GM08714 (cell line): ENCODE measurements around the gene SCAPER.
"Not testable (repeated sequence)": the region's sequence is repeated elsewhere in the genome, so short reads cannot be mapped to it uniquely, and the experiment has no call there.

Experiments used
- H3K4me3 ChIP-seq: fragments of 200-500 bp; sonication (Bioruptor generic); 2 replicates; pipeline ENCODE4 v1.5.1; 2014; ENCODE audit warnings: mild to moderate bottlenecking, low read length, inconsistent platforms
- ZNF274 ChIP-seq: IDR thresholded peaks from 2 replicates; pipeline ENCODE4 v1.6.1; 2012; ENCODE audit warnings: mild to moderate bottlenecking, low read depth, low read length

The SCAPER gene

GRCh38 chr15:76793162-76793561 is 112.0 kb downstream of the SCAPER start:
- TF ChIP-seq ZNF274, result no peak
- H3K4me3 ChIP-seq, result no peak overlapping the region

- no peak overlapping the region for H3K4me3 ChIP-seq
- TF ChIP-seq ZNF274, result no peak
Observed at GRCh38 chr15:76791511-76791910, 113.6 kb downstream of the SCAPER start.

DNA sequence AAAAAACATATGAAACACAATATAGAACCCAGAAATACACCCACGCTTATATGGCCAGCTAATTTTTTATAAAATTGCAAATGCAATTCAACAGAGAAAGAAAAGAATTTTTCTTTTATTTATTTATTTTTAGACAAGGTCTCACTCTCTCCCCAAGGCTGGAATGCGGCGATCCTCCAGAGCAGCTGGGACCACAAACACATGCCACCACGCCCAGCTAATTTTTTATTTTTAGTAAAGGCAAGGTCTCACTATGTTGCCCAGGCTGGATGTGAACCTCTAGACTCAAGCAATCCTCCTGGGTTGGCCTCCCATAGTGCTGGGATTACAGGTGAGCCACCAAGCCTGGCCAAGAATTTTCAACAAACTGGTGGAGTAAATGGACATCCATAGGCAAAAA is 117.9 kb downstream of the SCAPER start:
- no peak overlapping the region for H3K4me3 ChIP-seq
- TF ChIP-seq ZNF274, result no peak

DNA sequence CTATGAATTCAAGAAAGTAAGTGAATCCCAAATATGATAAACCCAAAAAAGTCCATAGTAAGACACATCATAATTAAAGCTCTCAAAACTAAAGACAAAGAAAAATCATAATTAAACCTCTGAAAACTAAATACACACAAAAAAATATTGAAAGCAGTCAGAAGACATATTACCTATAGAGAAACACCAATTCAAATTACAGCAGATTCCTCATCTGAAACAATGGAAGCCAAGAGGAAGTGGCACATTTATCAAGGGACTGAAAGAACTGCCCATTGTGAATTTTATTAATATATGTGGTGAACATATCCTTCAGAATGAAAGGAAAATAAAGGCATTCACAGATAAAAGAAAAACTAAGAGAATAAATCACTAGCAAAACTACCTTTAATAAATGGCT is 128.2 kb downstream of the SCAPER start:
- TF ChIP-seq ZNF274, result no peak
- no peak overlapping the region for H3K4me3 ChIP-seq

- TF ChIP-seq ZNF274, result no peak
- H3K4me3 ChIP-seq, result no peak overlapping the region
Observed at GRCh38 chr15:76776480-76776879, 128.7 kb downstream of the SCAPER start.

DNA sequence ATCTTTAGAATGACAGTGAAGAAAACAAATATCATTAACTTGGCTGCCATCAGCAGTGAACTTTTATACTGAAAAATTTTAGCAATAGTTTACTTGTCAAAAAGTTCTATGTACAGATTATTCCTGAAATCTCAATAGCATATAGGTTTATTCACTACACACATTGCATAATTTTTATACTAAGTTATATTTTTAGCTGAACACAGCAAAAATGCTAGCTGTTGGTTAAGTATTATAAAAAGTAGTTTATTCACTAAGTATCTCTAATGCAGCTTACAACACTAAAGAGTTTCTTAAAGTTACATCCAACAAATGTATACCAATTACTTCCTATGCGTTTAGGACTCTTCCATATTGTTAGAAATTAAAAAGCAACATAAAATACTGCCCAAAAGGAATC is 131.9 kb downstream of the SCAPER start:
- no peak overlapping the region for H3K4me3 ChIP-seq
- no peak for TF ChIP-seq ZNF274

DNA sequence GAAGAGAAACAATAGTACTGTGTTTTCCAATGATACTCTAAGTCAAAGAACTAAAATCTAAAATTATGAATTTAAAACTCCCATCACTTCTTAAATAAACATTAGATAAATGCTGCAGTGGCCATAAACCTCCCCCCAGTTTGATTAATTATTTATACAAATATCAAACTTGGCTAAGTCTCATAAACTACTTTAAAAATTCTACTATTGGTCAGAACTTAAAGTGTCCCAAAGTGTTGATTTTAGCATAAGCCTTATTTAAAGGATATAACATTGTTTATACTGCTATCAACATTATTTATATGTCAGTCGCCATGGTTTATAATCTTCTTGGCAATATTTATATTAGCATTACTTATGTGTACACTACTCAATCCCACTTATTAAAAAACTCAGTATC is 132.4 kb downstream of the SCAPER start:
- no peak for TF ChIP-seq ZNF274
- no peak overlapping the region for H3K4me3 ChIP-seq

DNA sequence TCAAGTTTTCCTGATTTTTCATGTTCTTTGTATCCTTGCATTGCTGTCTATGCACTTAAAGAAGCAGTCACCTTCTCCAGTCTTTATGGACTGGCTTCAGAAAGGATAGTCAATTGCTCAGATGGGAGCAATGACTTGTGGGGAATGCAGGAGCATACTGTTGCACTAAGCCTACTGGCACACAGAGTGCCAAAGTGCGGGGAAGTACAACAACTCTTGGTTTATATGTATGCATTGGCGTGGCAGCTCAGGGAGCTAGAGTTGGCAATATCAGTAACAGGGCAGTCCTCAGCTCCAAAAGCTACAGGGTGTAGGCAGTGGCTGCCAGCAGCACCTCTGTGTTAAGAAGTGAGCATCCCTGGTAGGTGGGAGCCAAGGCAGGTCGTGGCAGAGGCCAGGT is 141.1 kb downstream of the SCAPER start:
- no peak overlapping the region for H3K4me3 ChIP-seq
- TF ChIP-seq ZNF274, result no peak

- no peak overlapping the region for H3K4me3 ChIP-seq
- no peak for TF ChIP-seq ZNF274
Observed at GRCh38 chr15:76763554-76763953, 141.6 kb downstream of the SCAPER start.

- TF ChIP-seq ZNF274, result no peak
- no peak overlapping the region for H3K4me3 ChIP-seq
Observed at GRCh38 chr15:76756381-76756780, 148.8 kb downstream of the SCAPER start.

DNA sequence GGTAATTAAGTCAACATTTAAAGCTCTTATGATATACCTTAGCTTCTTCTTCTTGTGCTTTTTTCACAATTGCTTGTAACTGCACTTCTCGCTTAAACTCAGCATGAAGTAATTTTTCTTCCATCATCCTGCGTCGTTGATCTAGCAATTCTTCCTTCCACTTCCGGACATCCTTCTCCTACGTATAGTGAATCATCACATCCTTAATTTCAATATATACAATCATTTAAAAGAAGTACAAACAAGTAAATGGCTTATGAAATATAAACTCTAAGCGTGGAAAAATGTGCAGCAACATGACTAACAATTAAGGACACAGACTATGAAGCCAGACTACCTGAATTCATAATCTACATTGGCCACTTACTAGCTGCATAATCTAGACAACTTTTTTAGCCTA is 151.4 kb downstream of the SCAPER start:
- no peak for TF ChIP-seq ZNF274
- no peak overlapping the region for H3K4me3 ChIP-seq

DNA sequence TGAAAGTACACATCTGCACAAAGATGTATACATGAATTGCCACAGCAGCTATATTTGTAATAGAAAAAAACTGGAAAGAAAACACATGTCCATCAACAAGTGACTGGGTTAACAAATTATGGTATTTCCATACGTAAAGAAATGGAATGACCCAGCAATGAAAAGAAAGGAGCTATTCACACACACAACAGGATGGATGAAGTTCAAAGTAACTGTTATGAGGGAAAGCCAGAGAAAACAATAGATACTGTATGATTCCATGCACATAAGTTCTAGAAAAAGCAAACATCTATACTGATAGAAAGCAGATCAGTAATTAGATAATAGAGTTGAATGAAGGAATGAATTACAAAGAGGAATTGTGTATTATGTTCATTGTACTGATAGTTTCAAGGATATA is 152.0 kb downstream of the SCAPER start:
- TF ChIP-seq ZNF274, result no peak
- no peak overlapping the region for H3K4me3 ChIP-seq

DNA sequence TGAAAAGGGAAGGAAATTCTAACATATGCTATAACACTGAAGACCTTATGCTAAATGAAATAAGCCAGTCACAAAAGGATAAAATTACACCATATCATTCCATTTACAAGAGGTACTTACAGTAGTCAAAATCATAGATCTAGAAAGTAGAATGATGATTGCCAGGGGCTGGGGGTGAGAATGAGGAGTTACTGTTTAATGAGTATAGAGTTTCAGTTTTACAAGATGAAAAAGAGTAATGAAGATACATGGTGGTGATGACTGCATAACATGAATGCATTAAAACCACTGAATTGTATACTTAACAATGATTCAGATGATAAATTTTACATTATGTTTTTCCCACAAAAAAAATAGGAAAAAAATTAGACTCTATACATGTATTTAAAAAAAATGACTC is 152.6 kb downstream of the SCAPER start:
- no peak overlapping the region for H3K4me3 ChIP-seq
- no peak for TF ChIP-seq ZNF274

DNA sequence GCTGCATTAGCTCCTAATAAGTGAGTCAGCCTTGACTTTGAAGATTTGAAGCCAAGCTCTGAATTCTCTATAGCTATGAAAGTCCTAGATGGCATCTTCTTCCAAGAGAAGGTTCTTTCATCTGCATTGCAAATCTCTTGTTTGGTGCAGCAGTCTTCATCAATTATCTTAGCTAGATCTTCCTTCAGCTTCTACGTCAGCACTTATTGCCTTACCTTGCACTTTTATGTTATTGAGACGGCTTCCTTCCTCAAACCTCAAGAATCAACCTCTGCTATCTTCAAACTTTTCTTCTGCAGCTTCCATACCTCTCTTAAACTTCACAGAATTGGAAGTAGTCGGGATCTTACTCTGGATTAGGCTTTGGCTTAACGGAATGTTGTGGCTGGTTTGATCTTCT is 167.6 kb downstream of the SCAPER start:
- no peak overlapping the region for H3K4me3 ChIP-seq
- no peak for TF ChIP-seq ZNF274

DNA sequence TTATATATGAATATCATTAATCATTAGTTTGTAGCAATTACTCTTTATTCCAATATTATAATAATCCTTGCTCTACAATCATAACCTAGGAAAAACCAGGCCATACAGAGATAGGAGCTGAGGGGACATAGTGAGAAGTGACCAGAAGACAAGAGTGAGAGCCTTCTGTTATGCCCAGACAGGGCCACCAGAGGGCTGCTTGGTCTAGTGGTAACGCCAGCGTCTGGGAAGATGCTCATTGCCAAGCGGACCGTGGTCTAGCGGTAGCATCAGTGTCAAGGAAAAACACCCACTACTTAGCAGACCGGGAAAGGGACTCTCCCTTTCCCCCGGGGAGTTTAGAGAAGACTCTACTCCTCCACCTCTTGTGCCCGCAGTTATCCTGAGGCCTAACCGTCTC is 172.8 kb downstream of the SCAPER start:
- not testable (repeated sequence) for H3K4me3 ChIP-seq

DNA sequence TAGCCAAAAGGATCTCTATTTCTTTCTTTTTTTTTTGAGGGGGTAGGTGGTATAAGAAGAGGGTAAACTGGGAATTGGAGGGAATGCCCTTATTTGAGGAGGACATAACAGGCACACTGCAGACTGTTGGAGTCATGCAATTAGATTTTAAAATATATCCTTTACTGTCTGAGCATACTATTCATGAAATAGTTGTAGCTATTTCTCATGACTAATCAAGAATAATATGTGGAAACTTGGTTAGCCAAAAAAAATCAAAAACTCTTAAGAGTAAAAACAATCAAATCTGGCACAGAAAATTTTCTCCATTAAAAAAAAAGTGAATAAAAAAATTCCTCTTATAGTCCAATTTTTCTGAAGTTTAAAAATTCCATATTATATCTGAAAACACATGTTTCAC is 174.9 kb downstream of the SCAPER start:
- no peak overlapping the region for H3K4me3 ChIP-seq
- TF ChIP-seq ZNF274, result no peak

GRCh38 chr15:76718863-76719262 is 186.3 kb downstream of the SCAPER start:
- no peak overlapping the region for H3K4me3 ChIP-seq
- no peak for TF ChIP-seq ZNF274
